ENCODE data around the gene CCDC8. TPM values are rescaled to one million over a fixed set of nuclear protein-coding genes. Genes with fewer than 3 reads are reported as not detected.
"Not testable (repeated sequence)": the region's sequence is repeated elsewhere in the genome, so short reads cannot be mapped to it uniquely, and the experiment has no call there.

CCDC8 gene
- total RNA-seq, 1 experiment from 2014 or later: 0.18 TPM

DNA sequence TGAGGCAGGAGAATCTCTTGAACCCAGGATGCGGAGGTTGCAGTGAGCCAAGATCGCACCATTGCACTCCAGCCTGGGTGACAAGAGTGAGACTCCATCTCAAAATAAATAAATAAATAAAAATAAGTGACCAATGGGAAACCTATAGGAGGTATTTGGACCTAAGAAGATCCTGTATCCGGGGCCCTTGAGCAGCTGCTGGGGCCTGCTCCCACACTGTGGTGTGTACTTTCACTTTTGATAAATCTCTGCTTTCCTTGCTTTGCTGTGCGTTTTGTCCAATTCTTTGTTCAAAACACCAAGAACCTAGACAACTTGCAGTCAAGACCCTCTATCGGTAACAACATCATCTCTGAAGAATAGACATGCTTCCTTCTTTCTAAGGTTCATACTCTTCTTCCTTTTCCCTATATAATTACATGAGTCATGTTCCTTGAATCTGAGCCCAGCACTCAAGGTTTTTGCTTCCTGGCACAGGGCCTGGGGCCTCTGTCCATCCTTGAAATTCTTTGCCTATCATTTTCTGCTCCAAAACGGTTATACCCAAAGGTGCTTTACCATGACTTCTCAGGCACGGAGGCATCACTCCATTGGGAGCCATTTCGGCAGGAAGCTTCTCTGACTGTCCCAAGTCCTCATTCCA is 29.6 kb upstream of the CCDC8 start:
- ChIA-PET POLR2A (no interaction called here), CTCF (no interaction called here)
- no peaks in the 10 kb centered on the region for H3K36me3 Mint-ChIP-seq (ENCODE audit: insufficient read depth, unreplicated experiment)
- Histone ChIP-seq H3K9me3 (no peaks in the 10 kb centered on the region), H3K4me1 (no peaks in the 10 kb centered on the region), H3K36me3 (ENCODE audit: control insufficient read depth, insufficient read depth, low read length) (no peaks in the 10 kb centered on the region), H3K4me3 (ENCODE audit: low read depth, low read length) (no peak overlapping the region), H3K27me3 (replicated peaks; ENCODE audit: control insufficient read depth, insufficient read depth, low read length) (no peaks in the 10 kb centered on the region)
- no peaks in the 10 kb centered on the region for H3K4me1 Mint-ChIP-seq (ENCODE audit: low read depth, unreplicated experiment)
- no peak for DNase-seq
- no peaks in the 10 kb centered on the region for H3K9me3 Mint-ChIP-seq (ENCODE audit: unreplicated experiment)
- H3K4me3 Mint-ChIP-seq (ENCODE audit: unreplicated experiment): no peak overlapping the region
- intact Hi-C loops (cut with micrococcal nuclease; ENCODE audit: unreplicated experiment): no loop called here
- TF ChIP-seq, protein P1, sequence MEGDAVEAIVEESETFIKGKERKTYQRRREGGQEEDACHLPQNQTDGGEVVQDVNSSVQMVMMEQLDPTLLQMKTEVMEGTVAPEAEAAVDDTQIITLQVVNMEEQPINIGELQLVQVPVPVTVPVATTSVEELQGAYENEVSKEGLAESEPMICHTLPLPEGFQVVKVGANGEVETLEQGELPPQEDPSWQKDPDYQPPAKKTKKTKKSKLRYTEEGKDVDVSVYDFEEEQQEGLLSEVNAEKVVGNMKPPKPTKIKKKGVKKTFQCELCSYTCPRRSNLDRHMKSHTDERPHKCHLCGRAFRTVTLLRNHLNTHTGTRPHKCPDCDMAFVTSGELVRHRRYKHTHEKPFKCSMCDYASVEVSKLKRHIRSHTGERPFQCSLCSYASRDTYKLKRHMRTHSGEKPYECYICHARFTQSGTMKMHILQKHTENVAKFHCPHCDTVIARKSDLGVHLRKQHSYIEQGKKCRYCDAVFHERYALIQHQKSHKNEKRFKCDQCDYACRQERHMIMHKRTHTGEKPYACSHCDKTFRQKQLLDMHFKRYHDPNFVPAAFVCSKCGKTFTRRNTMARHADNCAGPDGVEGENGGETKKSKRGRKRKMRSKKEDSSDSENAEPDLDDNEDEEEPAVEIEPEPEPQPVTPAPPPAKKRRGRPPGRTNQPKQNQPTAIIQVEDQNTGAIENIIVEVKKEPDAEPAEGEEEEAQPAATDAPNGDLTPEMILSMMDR (IDR thresholded peaks at IDR 0.05; ENCODE audit: insufficient read depth in 1 of 2, low read depth in 1 of 2, low read length in 1 of 2, severe bottlenecking in 1 of 2, unreplicated experiment in 1 of 2): no peak
- H3K27me3 Mint-ChIP-seq (ENCODE audit: insufficient read depth, unreplicated experiment): peaks cover 3% of the 10 kb centered on the region
- no peak overlapping the region for H3K27ac Mint-ChIP-seq (ENCODE audit: unreplicated experiment)
- BruUV-seq (replicated peaks): no TSS peak

DNA sequence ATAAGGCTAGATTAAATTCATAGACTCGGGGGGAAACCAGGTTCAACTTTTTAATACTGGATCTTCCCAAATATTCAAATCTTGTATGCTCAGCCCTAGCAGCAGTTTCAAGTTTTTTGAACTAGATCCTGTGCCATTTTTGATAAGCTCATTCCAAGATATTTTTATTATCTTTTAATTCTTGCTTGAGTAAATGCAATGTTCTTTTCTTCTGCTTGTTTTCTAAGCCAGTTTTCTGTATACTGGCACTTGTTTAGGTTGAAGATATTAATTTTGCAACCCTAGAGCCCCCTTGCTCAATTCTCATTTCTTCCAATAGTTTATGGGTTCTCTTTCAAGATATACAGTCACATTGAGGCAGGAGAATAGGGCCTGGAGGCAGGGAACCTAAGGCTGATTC is 28.5 kb upstream of the CCDC8 start:
- H3K9me3 ChIP-seq: no peaks in the 10 kb centered on the region
- ChIA-PET CTCF (interaction anchor here (0.6 kb wide), 1 partner anchor 309 kb away, joined by 3 read pairs; no protein-coding TSS in a partner anchor), POLR2A (no interaction called here)
- Mint-ChIP-seq H3K4me1 (ENCODE audit: low read depth, unreplicated experiment) (no peaks in the 10 kb centered on the region), H3K9me3 (ENCODE audit: unreplicated experiment) (no peaks in the 10 kb centered on the region), H3K4me3 (ENCODE audit: unreplicated experiment) (no peak overlapping the region), H3K36me3 (ENCODE audit: insufficient read depth, unreplicated experiment) (no peaks in the 10 kb centered on the region), H3K27me3 (ENCODE audit: insufficient read depth, unreplicated experiment) (no peaks in the 10 kb centered on the region), H3K27ac (ENCODE audit: unreplicated experiment) (no peak overlapping the region)
- TF ChIP-seq, protein P1 (IDR thresholded peaks at IDR 0.05; ENCODE audit: insufficient read depth in 1 of 2, low read depth in 1 of 2, low read length in 1 of 2, severe bottlenecking in 1 of 2, unreplicated experiment in 1 of 2): no peak
- intact Hi-C loops (cut with micrococcal nuclease; ENCODE audit: unreplicated experiment): no loop called here
- DNase-seq: no peak
- H3K4me3 ChIP-seq (ENCODE audit: low read depth, low read length): no peak overlapping the region
- BruUV-seq (replicated peaks): no TSS peak
- H3K36me3 ChIP-seq (ENCODE audit: control insufficient read depth, insufficient read depth, low read length): no peaks in the 10 kb centered on the region
- no peaks in the 10 kb centered on the region for H3K4me1 ChIP-seq
- no peaks in the 10 kb centered on the region for H3K27me3 ChIP-seq (replicated peaks; ENCODE audit: control insufficient read depth, insufficient read depth, low read length)

- H3K4me1 ChIP-seq; H3K4me3 ChIP-seq (ENCODE audit: low read depth, low read length); BruUV-seq (replicated peaks); POLR2A ChIA-PET; H3K27me3 Mint-ChIP-seq (ENCODE audit: insufficient read depth, unreplicated experiment); H3K4me3 Mint-ChIP-seq (ENCODE audit: unreplicated experiment); H3K27me3 ChIP-seq (replicated peaks; ENCODE audit: control insufficient read depth, insufficient read depth, low read length); H3K27ac Mint-ChIP-seq (ENCODE audit: unreplicated experiment); DNase-seq; H3K36me3 Mint-ChIP-seq (ENCODE audit: insufficient read depth, unreplicated experiment); H3K36me3 ChIP-seq (ENCODE audit: control insufficient read depth, insufficient read depth, low read length); intact Hi-C loops (cut with micrococcal nuclease; ENCODE audit: unreplicated experiment); H3K9me3 ChIP-seq; H3K4me1 Mint-ChIP-seq (ENCODE audit: low read depth, unreplicated experiment); H3K9me3 Mint-ChIP-seq (ENCODE audit: unreplicated experiment): not testable (repeated sequence)
- CTCF ChIA-PET: interaction anchor here (0.6 to 1.0 kb wide), 3 partner anchors 19 to 1484 kb away, joined by 3 to 4 read pairs (median 3); no protein-coding TSS in a partner anchor
Measured at GRCh38 chr19:46435689-46436088, 22.3 kb upstream of the CCDC8 start.

All from Caco-2 (cell line).